ENCODE results near the gene ERICH4.

DNA sequence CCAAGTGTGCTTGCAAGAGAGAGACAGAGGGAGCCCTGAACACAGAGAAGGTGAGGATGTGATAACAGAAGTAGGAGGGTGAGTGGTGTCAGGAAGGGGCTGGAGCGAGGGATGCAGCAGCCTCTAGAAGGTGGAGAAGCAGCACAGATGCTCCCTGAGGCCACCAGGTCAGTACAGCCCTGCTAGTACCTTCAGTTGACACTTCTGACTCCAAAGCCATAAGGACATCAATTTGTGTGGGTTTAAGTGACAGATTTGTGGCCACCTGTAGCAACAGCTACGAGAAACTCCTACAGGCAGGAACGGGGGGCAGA lies 6.9 kb downstream of the ERICH4 start:
- TF ChIP-seq, protein P1, sequence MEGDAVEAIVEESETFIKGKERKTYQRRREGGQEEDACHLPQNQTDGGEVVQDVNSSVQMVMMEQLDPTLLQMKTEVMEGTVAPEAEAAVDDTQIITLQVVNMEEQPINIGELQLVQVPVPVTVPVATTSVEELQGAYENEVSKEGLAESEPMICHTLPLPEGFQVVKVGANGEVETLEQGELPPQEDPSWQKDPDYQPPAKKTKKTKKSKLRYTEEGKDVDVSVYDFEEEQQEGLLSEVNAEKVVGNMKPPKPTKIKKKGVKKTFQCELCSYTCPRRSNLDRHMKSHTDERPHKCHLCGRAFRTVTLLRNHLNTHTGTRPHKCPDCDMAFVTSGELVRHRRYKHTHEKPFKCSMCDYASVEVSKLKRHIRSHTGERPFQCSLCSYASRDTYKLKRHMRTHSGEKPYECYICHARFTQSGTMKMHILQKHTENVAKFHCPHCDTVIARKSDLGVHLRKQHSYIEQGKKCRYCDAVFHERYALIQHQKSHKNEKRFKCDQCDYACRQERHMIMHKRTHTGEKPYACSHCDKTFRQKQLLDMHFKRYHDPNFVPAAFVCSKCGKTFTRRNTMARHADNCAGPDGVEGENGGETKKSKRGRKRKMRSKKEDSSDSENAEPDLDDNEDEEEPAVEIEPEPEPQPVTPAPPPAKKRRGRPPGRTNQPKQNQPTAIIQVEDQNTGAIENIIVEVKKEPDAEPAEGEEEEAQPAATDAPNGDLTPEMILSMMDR (IDR thresholded peaks at IDR 0.05), result no peak
- no peak for TF ChIP-seq POLR2A (IDR thresholded peaks at IDR 0.05)
